ENCODE results near the gene MRLN. TPM values are rescaled to one million over a fixed set of nuclear protein-coding genes. Genes with fewer than 3 reads are reported as not detected.

MRLN gene
- total RNA-seq, 1 donor from 2014 or later: not detected

DNA sequence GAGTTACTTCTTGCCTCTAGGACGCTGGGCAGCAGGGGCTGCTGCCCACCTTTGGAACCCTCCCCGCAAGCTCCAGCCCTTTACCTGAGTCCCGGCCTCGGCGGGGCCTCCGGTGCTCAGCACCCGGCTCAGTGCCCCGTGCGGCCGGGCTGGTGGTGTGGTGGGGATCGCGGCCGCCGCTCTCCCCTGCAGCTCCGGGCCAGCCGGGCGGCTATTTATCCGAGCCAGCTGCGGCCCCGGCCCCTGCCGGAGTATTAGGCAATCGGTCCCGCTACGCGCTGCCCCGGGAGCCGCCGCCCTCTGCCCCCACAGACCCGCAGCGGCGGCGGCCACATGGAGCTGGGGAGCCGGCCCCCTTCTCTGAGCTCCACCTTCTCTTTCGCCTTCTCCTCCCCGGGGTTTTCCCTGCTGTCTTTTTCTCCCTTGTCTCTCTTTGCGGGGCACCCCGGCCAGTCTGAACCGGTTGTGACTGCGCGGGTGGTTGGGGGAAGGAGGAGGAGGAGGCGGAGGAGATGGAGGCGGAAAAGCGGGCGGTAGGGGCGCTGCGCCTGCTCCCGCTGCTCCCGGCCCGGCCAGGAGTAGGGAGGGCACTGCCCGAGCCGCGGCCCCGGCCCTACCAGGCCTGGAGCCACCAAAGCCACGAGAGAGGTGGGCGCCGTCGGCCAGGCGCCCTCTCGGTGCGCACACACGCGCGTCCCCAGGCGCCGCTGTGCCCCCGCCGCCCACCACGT, 43.7 kb downstream of the MRLN start, which contains the start of gene SLC16A9:
TSS of gene SLC16A9 (minus strand) at position 456 of the 731 bp plus-strand sequence. CDS start 25,559 bp downstream, outside the sequence.
- Mint-ChIP-seq H3K36me3 (ENCODE audit: unreplicated experiment) (no peaks in the 10 kb centered on the region), H3K27me3 (ENCODE audit: unreplicated experiment) (peaks cover 59% of the 10 kb centered on the region), H3K27ac (ENCODE audit: unreplicated experiment) (peak within 1 kb of the TSS; percentile 59), H3K9me3 (ENCODE audit: unreplicated experiment) (no peaks in the 10 kb centered on the region), H3K4me3 (ENCODE audit: unreplicated experiment) (peak within 1 kb of the TSS; percentile 77), H3K4me1 (ENCODE audit: unreplicated experiment) (peaks cover 7% of the 10 kb centered on the region)
- peak; percentile 89 for DNase-seq (ENCODE audit: extremely low spot score, unreplicated experiment)
- TF ChIP-seq, protein P1, sequence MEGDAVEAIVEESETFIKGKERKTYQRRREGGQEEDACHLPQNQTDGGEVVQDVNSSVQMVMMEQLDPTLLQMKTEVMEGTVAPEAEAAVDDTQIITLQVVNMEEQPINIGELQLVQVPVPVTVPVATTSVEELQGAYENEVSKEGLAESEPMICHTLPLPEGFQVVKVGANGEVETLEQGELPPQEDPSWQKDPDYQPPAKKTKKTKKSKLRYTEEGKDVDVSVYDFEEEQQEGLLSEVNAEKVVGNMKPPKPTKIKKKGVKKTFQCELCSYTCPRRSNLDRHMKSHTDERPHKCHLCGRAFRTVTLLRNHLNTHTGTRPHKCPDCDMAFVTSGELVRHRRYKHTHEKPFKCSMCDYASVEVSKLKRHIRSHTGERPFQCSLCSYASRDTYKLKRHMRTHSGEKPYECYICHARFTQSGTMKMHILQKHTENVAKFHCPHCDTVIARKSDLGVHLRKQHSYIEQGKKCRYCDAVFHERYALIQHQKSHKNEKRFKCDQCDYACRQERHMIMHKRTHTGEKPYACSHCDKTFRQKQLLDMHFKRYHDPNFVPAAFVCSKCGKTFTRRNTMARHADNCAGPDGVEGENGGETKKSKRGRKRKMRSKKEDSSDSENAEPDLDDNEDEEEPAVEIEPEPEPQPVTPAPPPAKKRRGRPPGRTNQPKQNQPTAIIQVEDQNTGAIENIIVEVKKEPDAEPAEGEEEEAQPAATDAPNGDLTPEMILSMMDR (IDR thresholded peaks at IDR 0.05): peak; percentile 57

DNA sequence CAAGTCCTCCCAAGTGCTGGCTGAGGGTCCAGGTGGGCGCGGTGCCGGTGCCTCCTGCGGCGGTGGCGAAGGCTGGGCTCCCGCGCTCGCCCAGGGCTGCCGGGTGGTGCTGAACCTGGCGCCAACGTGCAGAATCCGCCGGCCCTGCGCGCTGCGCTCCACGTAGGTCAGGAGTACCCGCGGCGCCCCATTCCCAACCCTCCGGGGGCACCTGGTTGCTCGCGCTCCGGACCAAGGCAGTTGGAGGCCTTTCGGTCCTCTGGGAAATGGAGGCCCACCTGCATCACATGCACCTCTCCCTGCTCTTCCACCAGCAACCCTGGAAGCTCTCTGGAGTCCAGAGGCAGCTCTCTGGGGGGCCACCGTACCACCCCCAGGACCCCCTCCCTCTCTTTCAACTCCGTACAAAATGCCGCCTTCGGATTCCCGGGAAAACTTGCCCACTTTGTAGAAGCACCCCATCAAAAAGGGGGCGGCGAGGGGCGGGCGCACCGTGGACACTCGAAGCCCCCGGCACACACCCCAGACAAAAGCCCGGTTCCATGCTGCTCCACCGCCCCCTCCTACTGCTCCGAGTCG, 44.4 kb downstream of the MRLN start:
- TF ChIP-seq, protein P1 (IDR thresholded peaks at IDR 0.05): no peak
- DNase-seq (ENCODE audit: extremely low spot score, unreplicated experiment): no peak
- H3K27me3 Mint-ChIP-seq (ENCODE audit: unreplicated experiment): peaks cover 53% of the 10 kb centered on the region
- H3K9me3 Mint-ChIP-seq (ENCODE audit: unreplicated experiment): no peaks in the 10 kb centered on the region
- peak overlapping the region; percentile 77 for H3K4me3 Mint-ChIP-seq (ENCODE audit: unreplicated experiment)
- no peaks in the 10 kb centered on the region for H3K36me3 Mint-ChIP-seq (ENCODE audit: unreplicated experiment)
- H3K27ac Mint-ChIP-seq (ENCODE audit: unreplicated experiment): peak overlapping the region; percentile 8
- peaks cover 7% of the 10 kb centered on the region for H3K4me1 Mint-ChIP-seq (ENCODE audit: unreplicated experiment)

DNA sequence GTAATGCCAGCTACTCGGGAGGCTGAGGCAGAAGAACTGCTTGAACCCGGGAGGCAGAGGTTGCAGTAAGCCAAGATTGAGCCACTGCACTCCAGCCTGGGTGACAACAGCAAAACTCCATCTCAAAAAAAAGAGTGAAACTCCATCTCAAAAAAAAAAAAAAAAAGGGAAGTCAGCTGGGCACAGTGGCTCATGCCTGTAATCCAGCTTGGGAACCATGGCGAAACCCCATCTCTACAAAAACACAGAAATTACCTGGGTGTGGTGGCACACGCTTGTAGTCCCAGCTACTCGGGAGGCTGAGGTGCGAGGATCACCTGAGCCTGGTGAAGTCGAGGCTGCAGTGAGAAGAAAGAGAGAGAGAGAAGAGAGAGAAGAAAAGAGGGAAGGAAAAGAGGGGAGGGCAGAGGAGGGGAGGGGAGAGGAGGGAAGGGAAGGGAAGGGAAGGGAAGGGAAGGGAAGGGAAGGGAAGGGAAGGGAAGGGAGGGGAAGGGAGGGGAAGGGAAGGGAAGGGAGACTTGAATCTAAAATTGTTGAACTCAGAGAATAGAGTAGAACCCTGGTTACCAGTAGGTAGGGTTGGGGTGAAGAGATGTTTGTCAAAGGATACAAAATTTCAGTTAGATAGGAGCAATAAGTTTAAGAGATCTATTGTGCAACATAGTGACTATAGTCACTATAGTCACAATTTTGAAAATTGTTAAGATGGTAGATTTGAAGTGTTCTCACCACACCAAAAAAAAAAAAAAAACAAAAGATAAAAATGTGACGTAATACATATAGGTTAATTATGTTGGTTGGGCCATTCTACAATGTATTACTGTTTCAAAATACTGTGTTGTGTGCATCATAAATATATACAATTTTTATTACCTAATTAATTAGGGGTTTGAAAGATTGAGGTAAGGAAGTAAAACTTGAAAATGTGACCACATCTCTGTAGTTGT, 46.1 kb downstream of the MRLN start:
- no peak for DNase-seq (ENCODE audit: extremely low spot score, unreplicated experiment)
- H3K9me3 Mint-ChIP-seq (ENCODE audit: unreplicated experiment): no peaks in the 10 kb centered on the region
- no peaks in the 10 kb centered on the region for H3K36me3 Mint-ChIP-seq (ENCODE audit: unreplicated experiment)
- H3K27ac Mint-ChIP-seq (ENCODE audit: unreplicated experiment): no peak overlapping the region
- TF ChIP-seq, protein P1 (IDR thresholded peaks at IDR 0.05): no peak
- H3K27me3 Mint-ChIP-seq (ENCODE audit: unreplicated experiment): peaks cover 35% of the 10 kb centered on the region
- H3K4me1 Mint-ChIP-seq (ENCODE audit: unreplicated experiment): peaks cover 7% of the 10 kb centered on the region
- H3K4me3 Mint-ChIP-seq (ENCODE audit: unreplicated experiment): no peak overlapping the region

DNA sequence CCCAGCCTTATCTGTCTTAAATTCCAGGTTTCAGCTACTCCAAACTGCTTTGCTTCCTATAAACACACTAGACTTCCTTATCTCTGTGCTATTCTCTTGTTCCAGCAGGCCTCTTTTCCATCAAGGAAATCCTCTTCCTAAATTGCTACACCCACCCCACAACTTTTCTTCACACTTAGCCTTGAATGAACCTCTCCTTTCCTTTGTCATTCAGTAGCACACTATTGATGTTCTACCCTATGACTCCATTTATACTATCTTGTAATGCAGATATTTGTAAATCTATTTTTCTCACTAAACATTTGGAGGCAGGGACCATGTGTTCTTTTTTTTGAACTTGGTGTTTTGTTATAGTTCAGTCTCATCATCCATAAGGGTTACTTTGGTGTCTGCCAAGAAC, 47.3 kb downstream of the MRLN start:
- DNase-seq (ENCODE audit: extremely low spot score, unreplicated experiment): no peak
- Mint-ChIP-seq H3K4me1 (ENCODE audit: unreplicated experiment) (peaks cover 7% of the 10 kb centered on the region), H3K27me3 (ENCODE audit: unreplicated experiment) (peaks cover 35% of the 10 kb centered on the region), H3K4me3 (ENCODE audit: unreplicated experiment) (no peak overlapping the region), H3K36me3 (ENCODE audit: unreplicated experiment) (no peaks in the 10 kb centered on the region), H3K9me3 (ENCODE audit: unreplicated experiment) (no peaks in the 10 kb centered on the region), H3K27ac (ENCODE audit: unreplicated experiment) (no peak overlapping the region)
- TF ChIP-seq, protein P1 (IDR thresholded peaks at IDR 0.05): no peak
